Activated CD4-positive, alpha-beta T cell treated with anti-CD3 and anti-CD28 coated beads, Interleukin-2, amount 10 ng/mL, durations not matched to agents 7 days and 5 days (primary cell): ENCODE data around the gene PPP2R1A. TPM values are rescaled to one million over a fixed set of nuclear protein-coding genes. Genes with fewer than 3 reads are reported as not detected.
"Not testable (repeated sequence)": the region's sequence is repeated elsewhere in the genome, so short reads cannot be mapped to it uniquely, and the experiment has no call there.

Experiments
- CTCF ChIA-PET: fragments of 350-600 bp; sonication (Branson Sonifier 250); formaldehyde crosslinking; loops from one replicate; lab custom pipeline; 2021; ENCODE audit warnings: antibody characterized with exemption; lab: Charles Lee
- POLR2A ChIA-PET: fragments of 350-600 bp; sonication (Branson Sonifier 250); formaldehyde crosslinking; loops from one replicate; lab custom pipeline; 2021; ENCODE audit warnings: antibody characterized with exemption; lab: Charles Lee
- DNase-seq: peaks from one replicate; pipeline ENCODE4 v3.0.0-alpha.2; 2020
- H3K27ac Mint-ChIP-seq: one replicate; pipeline ENCODE4 v1.8.0; 2021; ENCODE audit warnings: mild to moderate bottlenecking, moderate library complexity, mixed read lengths
- H3K27me3 Mint-ChIP-seq: one replicate; pipeline ENCODE4 v1.8.0; 2021; ENCODE audit warnings: mixed read lengths
- H3K36me3 Mint-ChIP-seq: one replicate; pipeline ENCODE4 v1.8.0; 2021; ENCODE audit warnings: low read depth, mixed read lengths
- H3K4me1 Mint-ChIP-seq: one replicate; pipeline ENCODE4 v1.8.0; 2021; ENCODE audit warnings: mixed read lengths
- H3K4me3 Mint-ChIP-seq: one replicate; pipeline ENCODE4 v1.8.0; 2021; ENCODE audit warnings: mild to moderate bottlenecking, moderate library complexity, mixed read lengths
- H3K9me3 Mint-ChIP-seq: one replicate; pipeline ENCODE4 v1.8.0; 2021; ENCODE audit warnings: mixed read lengths
- total RNA-seq, 2 experiments: library from RNA; stranded (reverse); gene quantifications; one replicate each; pipeline ENCODE4 v1.2.3, GENCODE V29; 2021

PPP2R1A gene
- total RNA-seq, 2 experiments from 2014 or later: 184 to 214 TPM

DNA sequence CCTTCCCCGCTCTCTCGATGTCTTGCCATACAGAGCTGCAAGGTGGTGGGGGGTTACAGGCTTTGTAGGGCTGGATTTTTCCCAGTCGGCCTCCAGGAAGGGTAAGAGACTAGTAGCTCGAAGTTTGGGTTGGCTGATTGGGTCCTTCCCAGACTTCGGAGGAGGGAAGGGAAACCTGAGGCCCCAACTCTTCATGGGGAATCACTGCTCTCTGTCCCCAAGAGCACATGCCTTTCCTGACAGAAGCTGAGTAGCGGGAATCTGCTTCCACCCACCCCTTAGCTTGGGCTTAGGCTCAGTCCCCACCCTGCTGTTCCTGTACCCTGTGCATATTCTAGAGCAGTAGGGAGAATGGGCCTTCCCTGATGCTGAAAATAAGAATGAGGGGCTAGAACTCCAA is 39.7 kb downstream of the PPP2R1A start:
- Mint-ChIP-seq H3K27me3 (no peaks in the 10 kb centered on the region), H3K36me3 (peaks cover 58% of the 10 kb centered on the region), H3K27ac (no peak overlapping the region), H3K4me1 (no peaks in the 10 kb centered on the region), H3K4me3 (no peak overlapping the region), H3K9me3 (peaks cover 4% of the 10 kb centered on the region)
- no peak for DNase-seq
- POLR2A ChIA-PET: no interaction called here
- CTCF ChIA-PET: no interaction called here

GRCh38 chr19:52230685-52231084 is 40.8 kb downstream of the PPP2R1A start:
- ChIA-PET CTCF (no interaction called here), POLR2A (interaction anchor here (0.6 kb wide), 1 partner anchor 144 kb away, joined by 3 read pairs; no protein-coding TSS in a partner anchor)
- Mint-ChIP-seq H3K4me1 (no peaks in the 10 kb centered on the region), H3K36me3 (peaks cover 48% of the 10 kb centered on the region), H3K4me3 (no peak overlapping the region), H3K27me3 (no peaks in the 10 kb centered on the region), H3K27ac (no peak overlapping the region), H3K9me3 (peaks cover 4% of the 10 kb centered on the region)
- DNase-seq: no peak

DNA sequence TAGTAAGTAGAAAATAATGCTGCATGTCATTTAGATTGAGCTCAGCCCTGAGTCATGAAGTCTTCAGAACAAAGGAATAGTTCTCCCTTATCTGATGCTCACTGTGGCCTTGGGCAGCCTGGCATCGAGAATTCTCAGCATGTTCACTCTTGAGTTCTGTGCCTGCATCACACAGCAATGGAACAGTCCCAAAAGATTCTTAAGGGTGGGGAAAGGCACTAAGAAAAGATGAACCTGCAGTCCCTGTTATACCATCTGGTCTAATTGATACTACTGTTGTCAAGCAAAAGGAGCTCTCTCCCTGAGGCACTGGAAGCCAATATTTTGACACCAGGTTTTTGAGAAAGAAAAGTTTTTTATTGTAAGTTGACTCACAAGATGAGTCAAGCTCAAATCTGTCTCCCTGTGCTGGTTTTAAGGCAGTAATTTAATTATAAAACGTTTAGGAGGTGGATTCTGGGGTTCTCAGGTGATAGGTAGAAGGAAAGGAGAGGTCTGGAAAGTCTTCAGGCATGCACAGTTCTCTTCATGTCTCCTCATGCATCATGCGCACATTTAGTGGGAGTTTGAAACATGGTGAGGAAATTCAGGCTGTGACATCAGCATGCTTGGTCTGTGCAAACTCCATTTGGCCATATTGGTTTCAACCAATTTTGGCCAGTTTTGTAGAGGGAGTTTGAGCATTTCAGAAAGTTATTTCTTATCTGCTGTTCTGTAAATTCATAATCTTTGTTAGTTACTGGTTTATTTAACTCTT is 41.5 kb downstream of the PPP2R1A start:
- no peak overlapping the region for H3K4me3 Mint-ChIP-seq
- no peaks in the 10 kb centered on the region for H3K27me3 Mint-ChIP-seq
- ChIA-PET CTCF (no interaction called here), POLR2A (interaction anchor here (0.6 kb wide), 1 partner anchor 143 kb away, joined by 3 read pairs; no protein-coding TSS in a partner anchor)
- H3K9me3 Mint-ChIP-seq: peaks cover 4% of the 10 kb centered on the region
- H3K4me1 Mint-ChIP-seq: no peaks in the 10 kb centered on the region
- H3K36me3 Mint-ChIP-seq: peaks cover 41% of the 10 kb centered on the region
- no peak for DNase-seq
- no peak overlapping the region for H3K27ac Mint-ChIP-seq

DNA sequence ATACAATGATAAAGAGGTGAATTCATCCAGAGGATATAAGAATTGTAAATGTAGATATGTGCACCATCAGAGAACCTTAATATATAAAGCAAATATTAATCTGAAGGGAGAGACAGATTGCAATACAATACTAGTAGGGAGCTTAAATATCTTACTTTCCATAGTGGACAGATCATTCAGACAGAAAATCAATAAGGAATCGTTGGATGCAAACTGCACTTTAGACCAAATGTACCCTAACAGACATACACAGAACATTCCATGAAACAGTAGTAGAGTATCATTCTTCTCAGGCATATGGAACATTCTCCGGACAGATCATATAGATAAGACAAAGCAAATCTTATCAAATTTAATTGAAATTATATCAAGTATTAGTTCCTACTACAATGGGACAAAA is 44.6 kb downstream of the PPP2R1A start:
- POLR2A ChIA-PET: no interaction called here
- no peaks in the 10 kb centered on the region for H3K4me1 Mint-ChIP-seq
- no peak overlapping the region for H3K27ac Mint-ChIP-seq
- CTCF ChIA-PET: no interaction called here
- no peak for DNase-seq
- H3K9me3 Mint-ChIP-seq: peaks cover 4% of the 10 kb centered on the region
- H3K4me3 Mint-ChIP-seq: no peak overlapping the region
- H3K36me3 Mint-ChIP-seq: peaks cover 15% of the 10 kb centered on the region
- H3K27me3 Mint-ChIP-seq: no peaks in the 10 kb centered on the region

DNA sequence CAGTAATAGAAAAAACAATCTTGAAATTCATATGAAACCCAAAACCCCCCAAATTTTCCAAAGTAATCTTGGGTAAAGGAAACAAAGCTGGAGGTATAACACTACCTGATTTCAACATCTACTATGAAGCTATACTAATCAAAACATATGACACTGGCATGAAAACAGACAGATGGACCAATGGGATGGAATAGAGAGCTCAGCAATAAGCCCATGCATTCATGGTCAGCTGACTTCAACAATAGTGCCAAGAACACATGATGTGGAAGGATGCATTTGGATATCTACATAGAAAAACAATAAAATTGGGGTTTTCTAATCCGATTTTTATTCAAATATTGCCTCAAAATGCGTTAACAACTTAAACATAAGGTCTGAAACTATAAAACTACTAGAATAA is 47.3 kb downstream of the PPP2R1A start:
- no peaks in the 10 kb centered on the region for H3K27me3 Mint-ChIP-seq
- no peaks in the 10 kb centered on the region for H3K9me3 Mint-ChIP-seq
- no peak overlapping the region for H3K27ac Mint-ChIP-seq
- H3K4me1 Mint-ChIP-seq: no peaks in the 10 kb centered on the region
- POLR2A ChIA-PET: no interaction called here
- H3K36me3 Mint-ChIP-seq: no peaks in the 10 kb centered on the region
- DNase-seq: no peak
- no peak overlapping the region for H3K4me3 Mint-ChIP-seq
- CTCF ChIA-PET: interaction anchor here (0.8 to 1.5 kb wide), 5 partner anchors 11 to 534 kb away, joined by 3 to 7 read pairs (median 4); partner anchors contain the start of gene ZNF616

DNA sequence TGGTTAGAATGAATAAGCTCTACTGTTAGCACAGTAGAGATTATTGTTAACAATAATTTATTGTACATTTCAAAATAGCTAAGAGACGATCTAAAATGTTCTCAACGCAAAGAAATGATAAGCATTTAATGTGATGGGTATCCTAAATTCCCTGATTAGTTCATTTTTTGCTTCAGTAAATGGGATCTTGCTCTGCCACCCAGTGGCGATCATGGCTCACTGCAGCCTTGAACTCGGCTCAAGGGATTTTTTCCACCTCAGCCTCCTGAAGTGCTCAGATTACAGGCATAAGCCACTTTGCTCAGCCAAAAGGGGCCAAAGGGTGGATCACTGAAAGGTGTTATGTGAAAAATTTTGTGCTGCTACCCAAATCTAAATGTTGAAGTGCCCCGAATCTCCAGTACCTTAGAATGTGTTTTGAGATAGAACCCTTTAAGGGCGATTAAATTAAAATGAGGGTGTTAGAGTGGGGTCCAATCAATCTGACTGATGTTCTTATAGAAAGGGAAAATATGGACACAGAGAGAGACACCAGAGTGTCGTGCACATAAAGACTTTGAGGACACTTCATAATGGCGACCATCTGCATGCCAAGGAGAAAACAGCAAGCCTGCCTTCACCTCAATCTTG is 48.0 kb downstream of the PPP2R1A start:
- Mint-ChIP-seq H3K9me3 (no peaks in the 10 kb centered on the region), H3K4me3 (no peak overlapping the region), H3K27me3 (no peaks in the 10 kb centered on the region), H3K4me1 (no peaks in the 10 kb centered on the region), H3K36me3 (no peaks in the 10 kb centered on the region), H3K27ac (no peak overlapping the region)
- POLR2A ChIA-PET: no interaction called here
- CTCF ChIA-PET: interaction anchor here (0.8 to 1.5 kb wide), 5 partner anchors 10 to 535 kb away, joined by 3 to 7 read pairs (median 4); partner anchors contain the start of gene ZNF616
- peak; percentile 60 for DNase-seq

DNA sequence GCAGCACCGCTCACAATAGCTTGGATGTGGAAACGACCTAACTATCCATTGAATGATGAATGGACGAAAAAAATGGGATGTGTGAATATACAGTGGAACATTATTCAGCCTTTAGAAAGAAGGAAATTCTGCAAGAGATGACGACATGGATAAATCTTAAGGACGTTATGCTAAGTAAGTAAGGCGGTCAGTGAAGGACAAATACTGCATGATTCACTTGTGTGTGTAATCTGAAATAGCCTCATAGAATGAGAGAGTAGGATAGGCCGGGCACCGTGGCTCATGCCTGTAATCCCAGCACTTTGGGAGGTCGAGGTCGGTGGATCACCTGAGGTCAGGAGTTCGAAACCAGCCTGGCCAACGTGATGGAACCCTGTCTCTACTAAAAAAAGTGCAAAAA is 54.2 kb downstream of the PPP2R1A start:
- ChIA-PET POLR2A (no interaction called here), CTCF (no interaction called here)
- no peak for DNase-seq
- Mint-ChIP-seq H3K27me3 (no peaks in the 10 kb centered on the region), H3K4me3 (no peak overlapping the region), H3K36me3 (no peaks in the 10 kb centered on the region), H3K27ac (no peak overlapping the region), H3K9me3 (peaks cover 2% of the 10 kb centered on the region), H3K4me1 (no peaks in the 10 kb centered on the region)

DNA sequence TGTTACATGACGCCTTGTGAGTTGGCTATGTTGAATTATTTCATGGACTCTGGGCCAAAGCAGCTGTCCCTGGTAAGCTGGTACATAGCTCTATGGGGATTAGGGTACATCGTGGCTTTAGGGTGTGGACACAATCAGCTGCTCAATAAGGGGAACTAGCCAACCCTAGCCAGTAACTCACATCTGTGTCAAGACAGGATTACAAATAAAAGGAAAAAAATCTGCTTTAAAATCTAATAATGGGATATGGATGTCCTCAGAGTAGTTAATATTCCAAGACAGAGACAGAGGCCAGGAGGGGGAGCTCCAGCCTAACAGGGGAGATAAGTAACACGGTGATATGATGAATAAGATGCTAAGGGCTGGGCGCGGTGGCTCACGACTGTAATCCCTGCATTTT is 58.4 kb downstream of the PPP2R1A start:
- H3K27ac Mint-ChIP-seq: no peak overlapping the region
- H3K4me3 Mint-ChIP-seq: no peak overlapping the region
- H3K9me3 Mint-ChIP-seq: peaks cover 14% of the 10 kb centered on the region
- H3K4me1 Mint-ChIP-seq: no peaks in the 10 kb centered on the region
- H3K27me3 Mint-ChIP-seq: no peaks in the 10 kb centered on the region
- POLR2A ChIA-PET: no interaction called here
- peak; percentile 61 for DNase-seq
- CTCF ChIA-PET: interaction anchor here (1.0 kb wide), 2 partner anchors 11 to 17 kb away, joined by 3 to 4 read pairs; no protein-coding TSS in a partner anchor
- no peaks in the 10 kb centered on the region for H3K36me3 Mint-ChIP-seq

DNA sequence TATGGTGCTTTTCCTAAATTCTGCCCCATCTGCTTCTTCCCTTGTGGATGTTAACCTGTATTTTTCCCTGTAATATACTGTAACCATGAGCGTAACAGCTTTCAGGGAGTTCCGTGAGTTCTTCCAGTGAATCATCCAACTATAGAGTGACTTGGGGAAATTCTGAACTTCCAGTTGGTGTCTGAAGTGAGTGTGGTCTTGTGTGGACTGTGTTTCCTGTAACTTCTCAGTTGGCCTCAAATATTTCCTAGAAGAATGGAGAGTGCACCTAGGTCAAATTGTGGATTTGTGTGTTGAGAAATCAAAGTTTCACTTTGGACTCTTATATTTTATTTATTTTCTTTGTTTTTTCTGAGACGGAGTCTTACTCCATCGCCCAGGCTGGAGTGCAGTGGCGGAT is 68.6 kb downstream of the PPP2R1A start:
- POLR2A ChIA-PET: no interaction called here
- Mint-ChIP-seq H3K27me3 (no peaks in the 10 kb centered on the region), H3K36me3 (no peaks in the 10 kb centered on the region), H3K27ac (no peak overlapping the region), H3K4me3 (no peak overlapping the region), H3K4me1 (no peaks in the 10 kb centered on the region), H3K9me3 (peaks cover 21% of the 10 kb centered on the region)
- DNase-seq: no peak
- CTCF ChIA-PET: no interaction called here

DNA sequence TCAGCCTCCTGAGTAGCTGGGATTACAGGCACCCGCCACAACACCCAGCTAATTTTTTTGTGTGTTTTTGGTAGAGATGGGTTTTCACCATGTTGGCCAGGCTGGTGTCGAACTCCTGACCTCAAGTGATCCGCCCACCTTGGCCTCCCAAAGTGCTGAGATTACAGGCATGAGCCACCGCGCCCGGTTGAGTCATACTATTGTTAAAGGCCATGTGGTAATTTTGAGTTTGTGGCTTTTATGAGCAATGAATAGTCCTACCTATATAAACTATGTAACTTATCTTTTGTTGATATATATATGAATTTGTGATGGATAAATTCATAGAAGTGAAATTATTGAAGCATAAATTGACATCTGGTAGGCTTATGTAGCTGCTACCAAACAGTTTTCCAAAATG is 75.7 kb downstream of the PPP2R1A start:
- POLR2A ChIA-PET, H3K4me1 Mint-ChIP-seq, H3K27ac Mint-ChIP-seq, H3K27me3 Mint-ChIP-seq, DNase-seq, H3K4me3 Mint-ChIP-seq: not testable (repeated sequence)
- Mint-ChIP-seq H3K9me3 (peaks cover 30% of the 10 kb centered on the region), H3K36me3 (peaks cover 12% of the 10 kb centered on the region)
- CTCF ChIA-PET: interaction anchor here (0.5 to 0.6 kb wide), 2 partner anchors 105 to 383 kb away, joined by 3 to 6 read pairs; no protein-coding TSS in a partner anchor

DNA sequence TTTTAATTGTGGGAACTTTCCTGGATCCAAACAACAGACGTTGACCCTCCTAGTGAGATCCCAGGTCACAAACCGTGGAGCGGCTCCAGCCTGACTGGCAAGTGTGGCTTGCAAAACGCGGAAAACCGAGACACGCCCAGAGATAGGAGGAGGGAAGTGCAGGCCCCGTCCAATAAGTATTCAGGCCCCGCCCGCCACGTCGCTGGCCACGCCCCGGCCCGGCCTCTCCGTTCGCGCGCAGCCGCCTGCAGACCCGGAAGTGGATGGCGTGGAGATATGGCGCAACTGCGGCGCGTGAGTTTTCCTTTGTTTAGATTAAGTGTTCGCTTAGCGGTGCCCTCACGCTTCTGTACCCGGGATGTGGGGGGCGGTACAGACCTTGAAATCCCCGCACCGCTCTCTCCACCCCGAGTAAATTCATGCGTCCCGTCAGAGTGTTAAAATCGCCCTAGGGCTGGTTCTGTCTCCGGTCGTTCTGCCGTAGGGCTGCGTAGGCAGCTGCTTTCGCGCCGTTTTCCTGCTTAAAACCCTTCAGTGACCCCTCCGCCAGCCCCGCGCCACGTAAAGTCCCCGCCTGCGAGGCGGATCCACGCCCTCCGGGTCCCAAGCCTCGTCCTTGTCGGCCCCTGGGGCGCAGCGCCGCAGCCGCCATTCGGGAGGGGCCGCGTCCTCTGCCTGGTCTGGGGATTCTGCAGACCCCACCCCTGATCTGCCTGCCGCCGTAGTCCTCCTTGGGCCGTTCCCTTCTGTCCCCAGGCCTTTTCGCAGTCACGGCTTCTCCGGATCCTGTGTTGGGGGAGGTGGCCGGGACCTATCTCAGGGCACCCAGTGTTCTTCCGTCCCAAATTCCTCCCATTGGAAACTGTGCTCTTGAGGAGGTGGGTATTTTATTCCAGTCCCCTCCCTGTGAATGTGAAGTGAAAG is 79.7 kb downstream of the PPP2R1A start, which contains the start of gene ZNF766:
Gene ZNF766 (plus strand): TSS at position 250 of the 924 bp plus-strand sequence. CDS start 27 bp downstream, at position 277.
- peak within 1 kb of the TSS; percentile 100 for H3K4me3 Mint-ChIP-seq
- ChIA-PET CTCF (no interaction called here), POLR2A (no interaction called here)
- DNase-seq: peak; percentile 97
- H3K9me3 Mint-ChIP-seq: peaks cover 39% of the 10 kb centered on the region
- H3K27ac Mint-ChIP-seq: peak within 1 kb of the TSS; percentile 98
- peaks cover 46% of the 10 kb centered on the region for H3K36me3 Mint-ChIP-seq
- peaks cover 22% of the 10 kb centered on the region for H3K4me1 Mint-ChIP-seq
- no peaks in the 10 kb centered on the region for H3K27me3 Mint-ChIP-seq

DNA sequence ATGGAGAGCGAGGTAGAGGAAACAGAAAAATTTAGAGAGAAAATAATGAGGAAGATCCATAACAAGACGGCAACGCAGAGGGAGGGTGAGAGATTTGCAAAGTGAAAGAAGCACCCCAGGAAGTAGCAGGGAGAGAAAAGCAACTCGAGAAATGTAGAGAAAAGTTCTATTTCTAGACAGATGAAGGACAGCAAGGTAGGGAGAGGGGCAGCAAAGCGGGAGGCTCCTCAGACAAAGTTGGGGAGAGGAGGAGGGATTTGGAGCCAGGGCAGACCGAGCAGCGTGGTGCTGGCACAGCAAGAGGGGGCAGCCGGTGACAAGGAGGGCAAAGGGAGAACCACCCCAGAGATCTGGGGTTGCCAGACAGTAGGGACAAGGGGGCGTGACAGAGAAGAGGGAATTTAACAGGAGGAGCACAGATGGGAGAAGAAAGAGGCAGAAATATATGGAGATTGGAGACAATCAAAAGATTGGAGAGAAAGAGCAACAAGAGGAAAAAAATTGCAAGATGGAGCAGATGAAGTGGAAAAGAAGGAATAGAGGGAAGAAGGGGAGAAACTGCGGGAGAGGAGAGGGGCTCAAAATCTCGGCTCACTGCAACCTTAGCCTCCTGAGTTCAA is 80.5 kb downstream of the PPP2R1A start:
- DNase-seq: peak; percentile 27
- H3K36me3 Mint-ChIP-seq: peaks cover 53% of the 10 kb centered on the region
- peak overlapping the region; percentile 100 for H3K4me3 Mint-ChIP-seq
- H3K27ac Mint-ChIP-seq: peak overlapping the region; percentile 98
- H3K27me3 Mint-ChIP-seq: no peaks in the 10 kb centered on the region
- H3K4me1 Mint-ChIP-seq: peaks cover 22% of the 10 kb centered on the region
- H3K9me3 Mint-ChIP-seq: peaks cover 41% of the 10 kb centered on the region
- CTCF ChIA-PET: no interaction called here
- POLR2A ChIA-PET: no interaction called here
